ENCODE data around the gene SRSF4. TPM values are rescaled to one million over a fixed set of nuclear protein-coding genes. Genes with fewer than 3 reads are reported as not detected.

The SRSF4 gene
- total and polyA plus RNA-seq, 9 of the 15 experiments (the other 6 are each of a cell fraction or from before 2014, with no cell fraction given): 15.9 to 132 (median 82.0) TPM

DNA sequence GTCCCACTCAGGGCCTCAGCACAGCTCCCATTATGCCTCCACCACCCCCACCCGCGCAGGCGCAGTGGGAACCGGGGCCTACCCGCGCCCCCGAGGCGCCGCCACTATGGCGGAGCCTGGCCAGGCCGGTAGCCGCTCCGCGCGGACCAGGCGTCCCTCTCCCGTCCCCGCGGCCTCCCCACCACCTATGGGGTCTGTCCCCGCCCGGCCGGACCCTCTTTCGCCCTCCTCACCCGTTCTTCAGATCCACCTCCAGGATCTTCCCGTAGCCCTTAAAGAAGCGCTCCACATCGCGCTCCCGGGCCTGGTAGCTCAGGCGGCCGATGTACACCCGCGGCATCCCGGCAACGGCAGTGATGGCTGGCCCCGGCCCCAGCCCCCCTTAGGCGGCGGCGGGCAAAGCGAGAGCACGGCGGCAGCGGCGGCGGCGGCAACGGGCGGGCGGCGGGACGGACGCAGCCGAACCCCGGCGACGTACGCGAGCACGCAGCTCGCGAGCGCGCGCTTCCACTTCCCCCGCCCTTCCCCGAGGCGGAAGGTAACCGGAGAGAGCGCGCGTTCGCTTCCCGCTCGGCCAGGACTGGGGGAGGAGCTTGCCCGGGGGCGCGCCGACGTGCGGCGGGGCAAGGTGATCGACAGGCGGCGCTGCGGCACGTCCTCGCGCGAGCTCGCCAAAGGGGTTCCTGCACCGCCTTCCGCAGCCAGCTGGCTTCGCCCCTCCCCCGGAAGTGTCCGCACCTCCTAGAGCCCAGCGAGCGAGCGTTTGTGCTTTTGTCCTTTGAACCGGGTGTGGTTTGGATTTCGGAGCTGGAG is at the start of gene SRSF4 (continued):
- TF ChIP-seq ZNF609 (CRISPR knock-in tag; IDR thresholded peaks at IDR 0.05; ENCODE audit: borderline replicate concordance) (no peak; the same call in 1 of the 2 replicates), SIRT6 (IDR thresholded peaks at IDR 0.05; ENCODE audit: low read depth, low read length) (no peak), SMC3 (conservative IDR thresholded peaks at IDR 0.05; ENCODE audit: insufficient read depth, low read depth, low read length) (peak; percentile 38; the same call in 1 of the 2 replicates), KAT7 (CRISPR knock-in tag; IDR thresholded peaks at IDR 0.05; ENCODE audit: borderline replicate concordance) (peak; percentile 99; the same call in 1 of the 2 replicates), KLF1 (tag; IDR thresholded peaks at IDR 0.05) (peak; percentile 80; the same call in 1 of the 2 replicates), POLR3A (IDR thresholded peaks at IDR 0.05; ENCODE audit: borderline replicate concordance, extremely low read depth, insufficient read depth, insufficient read length) (no peak), PYGO2 (tag; IDR thresholded peaks at IDR 0.05) (no peak), NR1H2 (CRISPR knock-in tag; IDR thresholded peaks at IDR 0.05) (peak; percentile 93), ARID2 (IDR thresholded peaks at IDR 0.05) (no peak), ZNF354B (CRISPR knock-in tag; IDR thresholded peaks at IDR 0.05) (no peak), HMGN3 (IDR thresholded peaks at IDR 0.05; ENCODE audit: borderline replicate concordance, extremely low read depth, insufficient read length, low read depth, low read length) (peak; percentile 96), MEF2A (IDR thresholded peaks at IDR 0.05; ENCODE audit: control insufficient read depth, low read depth, low read length) (no peak), WHSC1 (IDR thresholded peaks at IDR 0.05; ENCODE audit: low read length) (no peak), HOMEZ (CRISPR knock-in tag; IDR thresholded peaks at IDR 0.05) (no peak), RBM34 (IDR thresholded peaks at IDR 0.05; ENCODE audit: borderline replicate concordance, insufficient read depth, low read length) (no peak), SAFB (IDR thresholded peaks at IDR 0.05; ENCODE audit: borderline replicate concordance, low read depth, low read length) (peak; percentile 78; the same call in 1 of the 2 replicates), KLF13 (tag; IDR thresholded peaks at IDR 0.05; ENCODE audit: borderline replicate concordance, low read depth) (peak; percentile 78), TRIM28 (IDR thresholded peaks at IDR 0.05) (peak; percentile 16; the same call in 1 of the 2 replicates), BRD4 (IDR thresholded peaks at IDR 0.05) (peak; percentile 97)
- TF ChIP-seq, protein P1, sequence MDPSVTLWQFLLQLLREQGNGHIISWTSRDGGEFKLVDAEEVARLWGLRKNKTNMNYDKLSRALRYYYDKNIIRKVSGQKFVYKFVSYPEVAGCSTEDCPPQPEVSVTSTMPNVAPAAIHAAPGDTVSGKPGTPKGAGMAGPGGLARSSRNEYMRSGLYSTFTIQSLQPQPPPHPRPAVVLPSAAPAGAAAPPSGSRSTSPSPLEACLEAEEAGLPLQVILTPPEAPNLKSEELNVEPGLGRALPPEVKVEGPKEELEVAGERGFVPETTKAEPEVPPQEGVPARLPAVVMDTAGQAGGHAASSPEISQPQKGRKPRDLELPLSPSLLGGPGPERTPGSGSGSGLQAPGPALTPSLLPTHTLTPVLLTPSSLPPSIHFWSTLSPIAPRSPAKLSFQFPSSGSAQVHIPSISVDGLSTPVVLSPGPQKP (CRISPR knock-in tag; IDR thresholded peaks at IDR 0.05): no peak

All from K562 (cell line).